NCI-H187 treated with DMSO at 0.1 percent for 48 hours (cell line): ENCODE results near the gene KIF13A.
"Not testable (repeated sequence)": the region's sequence is repeated elsewhere in the genome, so short reads cannot be mapped to it uniquely, and the experiment has no call there.

Experiments used
- DNase-seq: peaks from one replicate; lab custom pipeline; 2025; lab: John Stamatoyannopoulos, UW

Gene KIF13A

GRCh38 chr6:17998442-17998841, 11.0 kb upstream of the KIF13A start:
- no peak for DNase-seq

GRCh38 chr6:17998003-17998402, 10.6 kb upstream of the KIF13A start:
- DNase-seq: no peak

GRCh38 chr6:17995414-17995813, 8.0 kb upstream of the KIF13A start:
- no peak for DNase-seq

- DNase-seq: no peak
Observed at GRCh38 chr6:17994019-17994418, 6.6 kb upstream of the KIF13A start.

GRCh38 chr6:17988422-17988944, 1.0 kb upstream of the KIF13A start:
- DNase-seq: no peak

GRCh38 chr6:17987697-17988421, 424 bp upstream of the KIF13A start:
- peak; percentile 4 for DNase-seq

- no peak for DNase-seq
Observed at GRCh38 chr6:17986656-17987446, 584 bp downstream of the KIF13A start.

GRCh38 chr6:17985934-17986655, 1.3 kb downstream of the KIF13A start:
- no peak for DNase-seq

- DNase-seq: no peak
Observed at GRCh38 chr6:17984812-17985670, 2.4 kb downstream of the KIF13A start.

- DNase-seq: no peak
Observed at GRCh38 chr6:17984399-17984798, 3.0 kb downstream of the KIF13A start.

- no peak for DNase-seq
Observed at GRCh38 chr6:17983730-17984129, 3.7 kb downstream of the KIF13A start.

GRCh38 chr6:17980329-17980728, 7.1 kb downstream of the KIF13A start:
- DNase-seq: no peak

- DNase-seq: no peak
Observed at GRCh38 chr6:17979479-17979878, 8.0 kb downstream of the KIF13A start.

GRCh38 chr6:17976258-17976657, 11.2 kb downstream of the KIF13A start:
- not testable (repeated sequence) for DNase-seq

- DNase-seq: no peak
Observed at GRCh38 chr6:17974570-17975368, 12.7 kb downstream of the KIF13A start.

- no peak for DNase-seq
Observed at GRCh38 chr6:17972978-17973622, 14.3 kb downstream of the KIF13A start.

- no peak for DNase-seq
Observed at GRCh38 chr6:17972074-17972952, 15.1 kb downstream of the KIF13A start.

- no peak for DNase-seq
Observed at GRCh38 chr6:17971128-17972073, 16.0 kb downstream of the KIF13A start.
